ENCODE results near the gene DCAF6.

DCAF6 gene

DNA sequence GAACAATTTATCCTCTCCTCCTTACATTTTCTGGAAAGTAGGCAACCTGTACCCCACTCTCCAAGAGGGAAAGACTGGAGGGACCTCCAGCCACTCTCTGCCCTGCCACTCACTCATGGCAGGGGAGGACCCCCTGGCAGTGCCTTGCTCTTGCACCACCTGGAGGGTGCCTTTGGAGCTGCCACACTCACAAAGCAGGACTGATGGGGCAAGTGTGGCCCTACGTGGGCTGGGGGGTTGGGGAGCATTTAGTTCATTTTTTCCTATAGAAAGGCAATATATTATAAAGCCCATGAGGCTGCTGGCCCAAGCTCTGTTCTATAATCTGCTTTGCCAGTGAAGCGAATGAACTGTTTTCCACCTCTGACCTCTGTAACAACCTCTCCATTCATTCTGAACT lies 150.0 kb downstream of the DCAF6 start:
- no peak for DNase-seq (ENCODE audit: low read depth)

DNA sequence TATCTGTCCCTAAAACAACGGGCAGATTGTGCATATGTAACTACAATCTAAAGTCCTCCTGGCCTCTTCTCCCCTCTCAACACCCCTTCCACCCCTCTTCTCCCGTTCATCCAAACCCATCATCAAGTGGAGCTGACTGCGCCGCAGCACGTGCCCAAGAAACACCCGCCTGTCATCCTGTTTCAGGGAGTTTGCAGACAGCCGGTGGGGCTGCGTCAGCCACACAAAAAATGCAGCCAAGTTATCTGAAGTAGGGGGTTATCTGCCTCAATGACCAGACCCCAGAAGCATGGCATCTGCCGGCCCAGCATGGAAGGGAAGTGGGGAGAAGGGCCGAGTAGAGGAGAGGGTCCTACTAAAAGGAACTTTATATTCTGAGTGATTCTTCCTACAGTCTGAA lies 151.2 kb downstream of the DCAF6 start:
- no peak for DNase-seq (ENCODE audit: low read depth)

DNA sequence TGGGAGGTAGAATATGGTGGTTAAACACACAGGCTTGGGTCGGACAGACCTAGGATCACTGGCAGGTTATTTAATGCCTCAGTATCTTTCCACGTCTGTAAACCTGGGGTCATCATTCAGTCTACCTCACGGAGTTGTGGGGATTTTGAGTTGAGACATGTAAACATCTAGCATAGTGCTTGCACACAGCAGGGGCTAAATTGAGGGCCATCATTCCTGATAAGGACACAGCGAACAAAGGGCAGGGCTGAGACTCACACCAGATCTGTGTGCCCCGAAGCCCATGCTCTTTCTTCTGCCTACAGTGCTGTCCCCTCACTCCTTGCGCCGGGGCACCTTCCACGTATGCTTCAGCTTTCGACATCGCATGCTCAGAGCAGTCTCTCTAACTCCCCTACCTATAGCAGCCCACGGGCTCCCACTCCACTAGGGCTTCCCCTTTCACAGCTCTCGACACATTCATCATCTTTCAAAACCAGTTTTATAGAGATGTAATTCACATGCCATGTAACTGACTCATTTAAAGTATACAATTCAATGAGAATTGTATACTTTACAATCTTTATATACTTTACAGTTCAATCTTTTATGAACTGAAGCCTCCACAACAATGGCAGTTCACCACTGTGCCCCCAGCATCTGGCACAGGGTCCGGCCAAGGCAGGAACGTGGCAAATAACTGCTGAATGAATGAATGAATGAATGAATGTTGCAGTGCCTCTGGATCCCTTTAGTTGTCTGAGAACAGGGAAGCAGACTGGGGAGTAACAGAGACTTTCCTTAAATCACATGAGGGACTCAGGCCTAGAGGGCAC lies 152.2 kb downstream of the DCAF6 start:
- no peak for DNase-seq (ENCODE audit: low read depth)

DNA sequence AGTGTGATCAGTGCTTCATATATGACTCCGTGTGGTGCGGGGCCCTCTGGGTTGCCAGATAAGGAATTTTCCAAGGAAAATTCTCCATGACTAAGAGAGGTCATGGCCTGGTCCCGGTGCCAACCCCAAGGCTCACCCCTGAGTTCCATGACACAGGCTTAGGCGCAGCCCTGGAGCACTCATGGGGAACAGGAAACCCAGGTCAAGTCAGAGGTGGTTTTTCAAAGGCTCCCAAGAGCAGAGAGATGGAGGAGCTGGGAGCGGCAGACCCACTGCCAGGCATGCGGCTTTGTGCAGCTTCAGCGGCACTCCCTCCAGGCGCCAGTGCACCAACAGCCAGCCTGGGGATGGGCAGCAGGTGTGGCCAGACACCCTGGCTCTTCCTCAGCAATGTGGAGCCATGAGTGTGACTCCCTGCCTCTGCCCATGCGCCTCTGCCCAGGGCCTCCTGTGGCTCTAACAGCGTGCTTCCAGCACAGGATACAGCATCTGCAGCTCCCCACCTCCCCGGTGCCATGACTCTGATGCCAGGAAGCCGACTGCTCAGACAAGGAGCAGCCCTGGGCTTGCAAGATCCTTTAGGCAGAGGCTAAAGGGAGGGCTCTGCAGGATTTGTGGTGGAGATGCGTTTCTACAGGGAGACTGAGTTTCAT lies 153.0 kb downstream of the DCAF6 start:
- no peak for DNase-seq (ENCODE audit: low read depth)

GRCh38 chr1:168089979-168090337 lies 153.5 kb downstream of the DCAF6 start:
- DNase-seq (ENCODE audit: low read depth), result no peak

DNA sequence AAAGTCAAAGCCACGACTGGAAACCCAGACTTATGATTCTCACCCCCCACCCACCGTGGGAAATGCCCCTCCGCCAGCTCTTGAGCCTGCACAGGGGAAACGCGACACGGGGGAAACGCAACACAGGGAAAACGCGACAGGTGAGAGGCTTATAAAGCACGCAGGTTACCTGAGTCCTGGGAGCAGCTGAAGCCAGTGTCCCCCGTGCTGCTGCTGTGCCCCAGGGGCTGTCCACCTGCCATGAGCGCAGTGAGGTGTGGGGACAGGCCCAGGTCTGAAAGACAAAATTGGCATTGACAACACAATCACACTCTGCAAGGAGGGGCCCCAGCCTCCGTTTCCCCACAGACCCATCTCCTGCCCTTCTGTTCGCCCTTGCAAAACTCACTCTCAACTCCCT lies 153.9 kb downstream of the DCAF6 start:
- no peak for DNase-seq (ENCODE audit: low read depth)

- no peak for DNase-seq (ENCODE audit: low read depth)
Observed at GRCh38 chr1:168091063-168091462, 154.6 kb downstream of the DCAF6 start.

GRCh38 chr1:168091720-168092550 lies 155.5 kb downstream of the DCAF6 start:
- no peak for DNase-seq (ENCODE audit: low read depth)

- DNase-seq (ENCODE audit: low read depth), result no peak
Observed at GRCh38 chr1:168092566-168093355, 156.3 kb downstream of the DCAF6 start.

DNA sequence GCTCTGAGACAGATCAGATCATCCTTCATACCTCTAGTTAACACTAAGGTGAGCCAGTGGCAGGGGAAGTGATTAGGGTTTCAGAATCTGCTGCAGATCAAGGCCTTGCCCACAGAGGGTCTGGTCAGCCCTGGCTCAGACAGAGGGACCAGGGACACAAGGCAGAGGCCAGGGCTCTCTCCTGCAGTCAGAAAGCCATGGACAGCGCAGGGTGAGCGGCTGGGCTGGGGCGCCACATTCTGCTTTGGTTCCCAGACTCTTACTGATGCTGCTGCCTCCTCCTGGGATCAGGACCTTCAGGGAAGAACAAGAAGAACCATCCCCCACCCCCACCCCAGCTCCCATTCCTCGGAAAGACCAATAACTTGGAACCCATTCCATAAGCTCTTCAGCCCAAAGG lies 157.1 kb downstream of the DCAF6 start:
- DNase-seq (ENCODE audit: low read depth), result no peak

DNA sequence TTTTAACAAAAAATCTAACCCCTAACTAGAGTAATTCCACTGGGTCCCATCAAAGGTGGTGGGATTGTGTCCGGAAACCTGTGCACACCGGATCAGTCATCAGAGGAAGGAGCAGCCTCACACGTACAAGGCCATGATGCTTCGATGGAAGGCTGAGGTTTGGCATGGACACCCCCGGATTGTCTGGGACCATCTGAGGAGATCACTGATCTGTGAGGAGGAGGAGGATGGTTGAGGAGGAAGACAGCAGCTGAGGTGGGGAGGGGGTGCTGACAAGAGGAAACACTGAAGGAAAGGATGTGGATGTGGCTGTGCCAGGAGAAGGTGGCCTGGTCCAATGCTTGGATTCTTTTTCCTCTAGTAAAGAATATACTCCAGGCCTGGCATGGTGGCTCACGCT lies 159.0 kb downstream of the DCAF6 start:
- no peak for DNase-seq (ENCODE audit: low read depth)

DNA sequence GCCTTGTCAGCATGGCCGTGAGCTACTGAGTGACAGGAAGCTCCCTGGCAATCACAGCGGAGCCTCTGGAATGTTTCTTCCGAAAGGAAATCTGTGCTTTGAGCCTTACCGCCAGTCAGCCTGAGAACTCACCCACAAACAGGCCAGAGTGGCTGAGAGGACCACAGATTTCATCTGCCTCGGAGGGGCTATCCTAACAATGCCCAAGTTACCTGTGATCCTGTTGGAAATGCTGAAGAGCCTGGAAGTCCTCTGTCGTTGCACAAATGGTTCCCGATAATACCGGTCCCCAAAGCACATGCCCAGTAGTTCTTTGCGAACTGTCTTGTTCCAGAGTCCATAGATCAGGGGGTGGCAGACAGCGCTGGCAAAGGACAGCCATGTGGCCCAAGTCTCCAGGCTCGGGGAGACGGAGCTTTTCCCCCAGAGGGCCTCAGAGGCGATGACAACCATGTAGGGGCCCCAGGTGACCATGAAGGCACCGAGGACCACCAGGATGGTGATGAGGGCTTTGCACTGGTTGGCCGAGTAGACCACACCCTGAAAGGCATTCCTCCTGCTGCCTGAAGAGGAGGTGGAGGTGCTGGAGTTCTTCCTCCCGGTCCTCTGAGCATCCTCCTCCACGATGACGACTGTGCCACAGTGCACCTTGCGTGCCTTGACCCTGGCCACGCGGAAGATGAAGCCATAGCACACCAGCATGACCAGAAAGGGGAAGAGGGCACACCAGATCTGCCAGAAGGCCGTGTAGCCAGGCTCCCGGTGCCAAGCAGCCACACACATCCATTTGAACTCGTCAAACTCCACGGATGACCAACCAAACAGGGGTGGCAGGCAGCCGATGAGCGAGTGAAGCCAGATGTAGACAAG lies 160.0 kb downstream of the DCAF6 start:
- no peak for DNase-seq (ENCODE audit: low read depth)

DNA sequence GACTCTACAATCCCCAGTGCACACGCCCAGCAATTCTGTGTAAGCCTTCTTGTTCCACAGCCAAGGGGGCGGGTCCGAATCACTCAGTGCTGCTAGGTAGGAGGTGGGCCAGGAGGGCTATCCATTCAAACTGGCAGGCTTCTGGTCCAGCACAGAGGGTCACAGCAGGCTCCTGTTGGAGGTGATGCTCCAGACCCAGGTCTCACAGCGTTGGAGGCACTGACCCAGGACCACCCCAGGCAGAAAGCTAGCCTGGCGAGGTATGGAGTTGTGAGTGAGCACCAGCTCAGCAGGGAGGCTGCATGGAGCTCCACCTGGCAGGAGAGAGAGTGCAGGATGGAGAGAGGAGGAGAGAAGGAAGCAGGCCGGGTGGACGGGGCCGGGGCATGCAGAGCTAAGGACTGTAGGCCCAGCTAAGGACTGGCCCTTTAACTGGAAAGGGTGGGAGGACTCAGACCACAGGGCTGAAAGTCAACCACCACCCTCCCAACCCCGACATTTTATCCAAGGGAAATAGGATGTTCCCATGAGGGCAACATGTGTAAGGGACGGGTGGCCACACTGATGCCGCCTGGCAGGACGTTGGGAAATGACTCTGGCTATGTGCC lies 161.5 kb downstream of the DCAF6 start:
- no peak for DNase-seq (ENCODE audit: low read depth)

- DNase-seq (ENCODE audit: low read depth), result no peak
Observed at GRCh38 chr1:168098534-168099320, 162.2 kb downstream of the DCAF6 start.

- no peak for DNase-seq (ENCODE audit: low read depth)
Observed at GRCh38 chr1:168099337-168099801, 162.9 kb downstream of the DCAF6 start.

DNA sequence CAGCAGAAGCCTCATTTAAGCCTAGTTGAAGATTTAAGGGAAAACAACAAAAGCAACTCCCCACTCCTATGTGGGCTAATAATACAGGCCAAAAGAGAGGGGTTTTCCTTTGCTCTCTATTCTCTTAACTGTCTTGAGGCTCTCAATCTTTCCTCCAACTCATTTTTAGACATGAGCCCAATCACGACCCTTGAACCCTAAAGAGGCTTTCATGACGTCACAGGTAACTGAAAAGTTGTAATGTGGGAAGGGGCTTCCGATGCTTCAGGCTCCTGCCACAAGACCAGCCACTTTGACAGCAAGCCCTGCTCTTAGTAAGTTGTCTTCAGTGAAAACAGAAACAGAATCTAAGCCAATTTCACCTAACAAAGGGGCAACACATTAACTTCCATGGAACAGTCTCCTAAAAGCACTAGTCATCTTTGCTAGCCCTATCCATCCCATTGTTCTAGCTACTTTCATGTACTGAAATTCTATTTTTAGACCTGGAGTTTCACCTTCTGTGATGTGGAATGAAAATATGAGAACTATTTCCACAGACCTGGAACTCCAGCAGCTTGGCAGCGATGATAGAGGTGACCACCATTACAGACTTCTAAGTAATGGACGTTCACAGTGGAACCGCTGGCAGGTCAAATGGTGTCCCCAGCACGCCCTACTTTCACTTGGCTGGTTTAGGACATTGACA lies 164.0 kb downstream of the DCAF6 start:
- no peak for DNase-seq (ENCODE audit: low read depth)

GRCh38 chr1:168101336-168101735 lies 164.9 kb downstream of the DCAF6 start:
- DNase-seq (ENCODE audit: low read depth), result no peak

- DNase-seq (ENCODE audit: low read depth), result no peak
Observed at GRCh38 chr1:168102487-168102886, 166.0 kb downstream of the DCAF6 start.

GRCh38 chr1:168104535-168104934 lies 168.1 kb downstream of the DCAF6 start:
- DNase-seq (ENCODE audit: low read depth), result no peak

All from stimulated activated CD8-positive, alpha-beta memory T cell treated with anti-CD3 and anti-CD28 coated beads, Interleukin-12 subunit alpha, Interleukin-12 subunit beta, amount 100 ng/mL, for 1 hour (primary cell).